ENCODE measurements around the gene OR6K6.

DNA sequence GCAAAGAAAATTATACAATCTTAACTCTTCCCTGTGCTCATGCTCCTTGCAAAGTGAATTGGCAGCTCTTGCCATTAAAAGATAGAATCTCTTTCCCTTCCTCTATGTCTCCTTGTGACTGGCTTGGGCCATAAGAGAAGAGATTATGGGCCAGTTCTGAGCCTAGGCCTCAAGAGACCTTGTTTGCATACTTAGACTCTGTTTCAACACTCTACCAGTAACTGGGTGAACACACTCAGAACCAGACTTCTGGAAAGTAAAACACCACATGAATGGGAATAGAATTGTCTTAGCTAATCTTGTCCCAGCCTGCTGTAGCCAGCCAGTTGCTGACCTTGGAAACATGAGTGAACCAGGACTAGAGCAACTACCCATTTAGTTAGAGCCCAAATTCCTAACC, 18.7 kb upstream of the OR6K6 start:
- TF ChIP-seq, protein P1, sequence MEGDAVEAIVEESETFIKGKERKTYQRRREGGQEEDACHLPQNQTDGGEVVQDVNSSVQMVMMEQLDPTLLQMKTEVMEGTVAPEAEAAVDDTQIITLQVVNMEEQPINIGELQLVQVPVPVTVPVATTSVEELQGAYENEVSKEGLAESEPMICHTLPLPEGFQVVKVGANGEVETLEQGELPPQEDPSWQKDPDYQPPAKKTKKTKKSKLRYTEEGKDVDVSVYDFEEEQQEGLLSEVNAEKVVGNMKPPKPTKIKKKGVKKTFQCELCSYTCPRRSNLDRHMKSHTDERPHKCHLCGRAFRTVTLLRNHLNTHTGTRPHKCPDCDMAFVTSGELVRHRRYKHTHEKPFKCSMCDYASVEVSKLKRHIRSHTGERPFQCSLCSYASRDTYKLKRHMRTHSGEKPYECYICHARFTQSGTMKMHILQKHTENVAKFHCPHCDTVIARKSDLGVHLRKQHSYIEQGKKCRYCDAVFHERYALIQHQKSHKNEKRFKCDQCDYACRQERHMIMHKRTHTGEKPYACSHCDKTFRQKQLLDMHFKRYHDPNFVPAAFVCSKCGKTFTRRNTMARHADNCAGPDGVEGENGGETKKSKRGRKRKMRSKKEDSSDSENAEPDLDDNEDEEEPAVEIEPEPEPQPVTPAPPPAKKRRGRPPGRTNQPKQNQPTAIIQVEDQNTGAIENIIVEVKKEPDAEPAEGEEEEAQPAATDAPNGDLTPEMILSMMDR (IDR thresholded peaks at IDR 0.05; ENCODE audit: poor library complexity, severe bottlenecking) = no peak
- TF ChIP-seq, protein P2, sequence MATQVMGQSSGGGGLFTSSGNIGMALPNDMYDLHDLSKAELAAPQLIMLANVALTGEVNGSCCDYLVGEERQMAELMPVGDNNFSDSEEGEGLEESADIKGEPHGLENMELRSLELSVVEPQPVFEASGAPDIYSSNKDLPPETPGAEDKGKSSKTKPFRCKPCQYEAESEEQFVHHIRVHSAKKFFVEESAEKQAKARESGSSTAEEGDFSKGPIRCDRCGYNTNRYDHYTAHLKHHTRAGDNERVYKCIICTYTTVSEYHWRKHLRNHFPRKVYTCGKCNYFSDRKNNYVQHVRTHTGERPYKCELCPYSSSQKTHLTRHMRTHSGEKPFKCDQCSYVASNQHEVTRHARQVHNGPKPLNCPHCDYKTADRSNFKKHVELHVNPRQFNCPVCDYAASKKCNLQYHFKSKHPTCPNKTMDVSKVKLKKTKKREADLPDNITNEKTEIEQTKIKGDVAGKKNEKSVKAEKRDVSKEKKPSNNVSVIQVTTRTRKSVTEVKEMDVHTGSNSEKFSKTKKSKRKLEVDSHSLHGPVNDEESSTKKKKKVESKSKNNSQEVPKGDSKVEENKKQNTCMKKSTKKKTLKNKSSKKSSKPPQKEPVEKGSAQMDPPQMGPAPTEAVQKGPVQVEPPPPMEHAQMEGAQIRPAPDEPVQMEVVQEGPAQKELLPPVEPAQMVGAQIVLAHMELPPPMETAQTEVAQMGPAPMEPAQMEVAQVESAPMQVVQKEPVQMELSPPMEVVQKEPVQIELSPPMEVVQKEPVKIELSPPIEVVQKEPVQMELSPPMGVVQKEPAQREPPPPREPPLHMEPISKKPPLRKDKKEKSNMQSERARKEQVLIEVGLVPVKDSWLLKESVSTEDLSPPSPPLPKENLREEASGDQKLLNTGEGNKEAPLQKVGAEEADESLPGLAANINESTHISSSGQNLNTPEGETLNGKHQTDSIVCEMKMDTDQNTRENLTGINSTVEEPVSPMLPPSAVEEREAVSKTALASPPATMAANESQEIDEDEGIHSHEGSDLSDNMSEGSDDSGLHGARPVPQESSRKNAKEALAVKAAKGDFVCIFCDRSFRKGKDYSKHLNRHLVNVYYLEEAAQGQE (IDR thresholded peaks at IDR 0.05; ENCODE audit: borderline replicate concordance) = no peak
- TF ChIP-seq EZH2 (IDR thresholded peaks at IDR 0.05; ENCODE audit: borderline replicate concordance, insufficient read depth, low read length, poor library complexity, severe bottlenecking) = no peak
- no peak for TF ChIP-seq SMC3 (conservative IDR thresholded peaks at IDR 0.05; ENCODE audit: poor library complexity)
- no peak for TF ChIP-seq MXI1 (conservative IDR thresholded peaks at IDR 0.05; ENCODE audit: poor library complexity, severe bottlenecking)
- TF ChIP-seq TAF1 (IDR thresholded peaks at IDR 0.05; ENCODE audit: low read depth) = no peak
- no peak for TF ChIP-seq EP300 (conservative IDR thresholded peaks at IDR 0.05; ENCODE audit: poor library complexity, severe bottlenecking)
